IMR-90 (cell line): ENCODE results near the gene ARHGEF10L.

Experiments
- SMC3 ChIP-seq: fragments of 150-350 bp; IDR thresholded peaks from 2 replicates; pipeline ENCODE4 v1.6.1; 2016; ENCODE audit warnings: low read depth, mild to moderate bottlenecking, antibody characterized with exemption, low read length, moderate library complexity
- TF ChIP-seq, protein P1 (sequence below): conservative IDR thresholded peaks from 2 replicates; pipeline ENCODE4 v1.5.1; 2012; ENCODE audit warnings: mild to moderate bottlenecking, low read depth, low read length, improper control_type of control experiment

DNA sequence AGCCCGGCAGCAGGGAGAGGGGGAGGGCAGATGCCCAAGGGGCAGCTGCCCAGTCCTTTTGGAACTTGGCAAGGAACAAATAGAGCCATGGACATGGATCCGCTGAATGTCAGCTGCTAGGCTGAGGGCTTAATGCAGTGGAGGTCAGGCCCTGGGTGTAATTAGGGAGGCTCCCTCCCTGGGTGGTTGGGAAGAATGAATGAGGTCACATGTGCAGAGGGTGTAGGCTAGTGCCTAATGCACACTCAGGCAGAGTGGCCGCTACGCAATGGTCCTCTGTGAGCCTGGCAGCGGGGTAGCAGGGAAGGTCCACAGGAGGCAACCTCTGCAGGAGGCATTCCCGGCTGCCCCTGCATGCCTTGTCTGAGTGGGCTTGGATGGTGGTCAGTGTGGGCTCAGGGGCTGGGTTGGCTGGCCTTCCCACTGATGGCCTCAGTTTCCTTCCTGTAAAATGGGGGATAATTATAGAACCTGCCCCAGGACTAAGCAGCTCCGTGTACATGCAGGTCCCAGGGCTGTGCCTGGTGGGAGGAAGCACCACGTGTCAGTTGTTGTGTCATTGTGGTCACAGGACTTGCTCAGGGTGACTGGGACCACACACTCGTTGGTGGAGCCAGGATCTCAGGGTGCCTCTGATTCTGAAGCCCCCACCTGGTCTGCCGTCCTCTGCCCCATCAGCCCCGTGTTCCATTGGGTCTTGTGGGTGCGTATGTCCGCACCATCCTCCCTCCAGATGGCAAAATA lies 134.0 kb downstream of the ARHGEF10L start:
- TF ChIP-seq, protein P1, sequence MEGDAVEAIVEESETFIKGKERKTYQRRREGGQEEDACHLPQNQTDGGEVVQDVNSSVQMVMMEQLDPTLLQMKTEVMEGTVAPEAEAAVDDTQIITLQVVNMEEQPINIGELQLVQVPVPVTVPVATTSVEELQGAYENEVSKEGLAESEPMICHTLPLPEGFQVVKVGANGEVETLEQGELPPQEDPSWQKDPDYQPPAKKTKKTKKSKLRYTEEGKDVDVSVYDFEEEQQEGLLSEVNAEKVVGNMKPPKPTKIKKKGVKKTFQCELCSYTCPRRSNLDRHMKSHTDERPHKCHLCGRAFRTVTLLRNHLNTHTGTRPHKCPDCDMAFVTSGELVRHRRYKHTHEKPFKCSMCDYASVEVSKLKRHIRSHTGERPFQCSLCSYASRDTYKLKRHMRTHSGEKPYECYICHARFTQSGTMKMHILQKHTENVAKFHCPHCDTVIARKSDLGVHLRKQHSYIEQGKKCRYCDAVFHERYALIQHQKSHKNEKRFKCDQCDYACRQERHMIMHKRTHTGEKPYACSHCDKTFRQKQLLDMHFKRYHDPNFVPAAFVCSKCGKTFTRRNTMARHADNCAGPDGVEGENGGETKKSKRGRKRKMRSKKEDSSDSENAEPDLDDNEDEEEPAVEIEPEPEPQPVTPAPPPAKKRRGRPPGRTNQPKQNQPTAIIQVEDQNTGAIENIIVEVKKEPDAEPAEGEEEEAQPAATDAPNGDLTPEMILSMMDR = no peak
- TF ChIP-seq SMC3 = no peak
